ENCODE measurements around the gene KLF11. TPM values are rescaled to one million over a fixed set of nuclear protein-coding genes. Genes with fewer than 3 reads are reported as not detected.

Gene KLF11
- total and polyA plus RNA-seq, 2 donors (not counting 3 experiments of a cell fraction or from before 2014, with no cell fraction given): 10.5 to 11.3 TPM

- POLR2A ChIA-PET: no interaction called here
- H3K27me3 ChIP-seq (ENCODE audit: control insufficient read depth in 2 of 2, insufficient read depth in 2 of 2, low read length in 2 of 2): peaks cover 19 to 29% of the 10 kb centered on the region in 2 experiments
- dilution Hi-C loops (cut with MboI; ENCODE audit: extremely low pct_ligation_motif_present, low sequenced_read_pairs): no loop called here
These were observed 51.0 kb downstream of the KLF11 start for GRCh38 chr2:10094271-10094814.

More at GRCh38 chr2:10094271-10094814, 51.0 kb downstream of the KLF11 start:
- Histone ChIP-seq H3K4me1 (ENCODE audit: control insufficient read depth, extremely low read depth, insufficient read depth, low read length) (no peaks in the 10 kb centered on the region), H3K9me3 (replicated peaks; ENCODE audit: control insufficient read depth, insufficient read depth, low read length) (no peaks in the 10 kb centered on the region), H3K79me2 (ENCODE audit: control insufficient read depth, insufficient read depth, low read length) (no peaks in the 10 kb centered on the region), H4K20me1 (replicated peaks; ENCODE audit: control insufficient read depth, extremely low read depth, insufficient read depth, low read length) (no peaks in the 10 kb centered on the region), H3K4me2 (ENCODE audit: insufficient read depth, low read length) (no peak overlapping the region), H2AFZ (ENCODE audit: low read depth, low read length) (no peak overlapping the region), H3K36me3 (ENCODE audit: control insufficient read depth in 2 of 2, extremely low read depth in 1 of 2, insufficient read depth in 2 of 2, low read length in 2 of 2) (no peaks in the 10 kb centered on the region), H3K9ac (replicated peaks; ENCODE audit: extremely low read depth, insufficient read depth, low read length) (no peak overlapping the region), H3K4me3 (replicated peaks in 1 of 3; ENCODE audit: insufficient read depth in 1 of 3, low read depth in 1 of 3, low read length in 3 of 3) (no peak overlapping the region), H3K27ac (ENCODE audit: insufficient read depth, low read depth, low read length) (no peak overlapping the region), H3K9me1 (replicated peaks; ENCODE audit: control insufficient read depth, extremely low read depth, insufficient read depth, low read length) (no peaks in the 10 kb centered on the region)
- TF ChIP-seq MAX (IDR thresholded peaks at IDR 0.05; ENCODE audit: insufficient read depth, insufficient read length) (no peak), FOS (IDR thresholded peaks at IDR 0.05; ENCODE audit: borderline replicate concordance, insufficient read depth, low read length) (no peak), POLR2A (IDR thresholded peaks at IDR 0.05; ENCODE audit: low read depth, low read length) (no peak), MYC (IDR thresholded peaks at IDR 0.05; ENCODE audit: low read depth, low read length) (no peak), POLR2AphosphoS5 (IDR thresholded peaks at IDR 0.05; ENCODE audit: insufficient read depth, low read depth, low read length) (no peak), JUN (IDR thresholded peaks at IDR 0.05; ENCODE audit: borderline replicate concordance, insufficient read depth, insufficient read length, low read depth) (no peak), EZH2 (IDR thresholded peaks at IDR 0.05; ENCODE audit: borderline replicate concordance, low read depth, low read length, severe bottlenecking) (no peak), GATA2 (IDR thresholded peaks at IDR 0.05; ENCODE audit: insufficient read depth, insufficient read length, low read depth, low read length) (no peak), CTCF (IDR thresholded peaks at IDR 0.05; ENCODE audit: extremely low read depth in 1 of 2, insufficient read depth in 1 of 2, low read depth in 1 of 2, low read length in 2 of 2) (no peak)
- DNase-seq (ENCODE audit: low read depth, low spot score) (no peak), FAIRE-seq (no peak)
- no TSS peak for BruUV-seq (replicated peaks)
- intact Hi-C loops (cut with micrococcal nuclease): no loop called here
- CTCF ChIA-PET: interaction anchor here (1.9 to 20.2 kb wide), 5 partner anchors 9 to 341 kb away, joined by 7 to 485 read pairs (median 47); partner anchors contain the start of gene CYS1

Data from endothelial cell of umbilical vein (primary cell).